ENCODE data around the gene MEIKIN.
"Not testable (repeated sequence)": the region's sequence is repeated elsewhere in the genome, so short reads cannot be mapped to it uniquely, and the experiment has no call there.

MEIKIN gene

GRCh38 chr5:131928957-131929356 lies 16.5 kb downstream of the MEIKIN start:
- H3K27me3 Mint-ChIP-seq, result peaks cover 25% of the 10 kb centered on the region
- no peak overlapping the region for H3K27ac Mint-ChIP-seq (ENCODE audit: low read depth)
- DNase-seq (ENCODE audit: low spot score in 2 of 2), result no peak
- no peak for ATAC-seq (replicated peaks; ENCODE audit: extremely low read depth, poor library complexity, severe bottlenecking)
- H3K9me3 Mint-ChIP-seq, result peaks cover 28% of the 10 kb centered on the region
- no peaks in the 10 kb centered on the region for H3K4me1 Mint-ChIP-seq
- H3K4me3 Mint-ChIP-seq, result no peak overlapping the region
- no peaks in the 10 kb centered on the region for H3K36me3 Mint-ChIP-seq (ENCODE audit: insufficient read depth)

DNA sequence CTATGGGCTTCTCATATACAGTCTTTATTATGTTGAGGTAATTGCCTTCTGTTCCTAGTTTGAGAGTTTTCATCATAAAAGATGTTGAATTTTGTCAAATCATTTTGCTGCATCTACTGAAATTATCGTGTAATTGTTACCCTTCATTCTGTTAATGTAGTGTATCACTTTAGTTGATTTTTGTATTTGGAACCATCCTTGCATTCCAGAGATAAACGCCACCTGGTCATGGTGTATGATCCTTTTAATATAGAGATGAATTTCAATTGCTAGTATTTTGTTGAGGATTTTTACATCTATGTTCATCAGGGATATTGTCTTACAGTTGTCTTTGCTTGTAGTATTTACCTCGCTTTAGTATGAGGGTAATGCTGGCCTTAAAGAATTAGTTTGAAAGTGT lies 19.3 kb downstream of the MEIKIN start:
- Mint-ChIP-seq H3K4me1 (no peaks in the 10 kb centered on the region), H3K9me3 (peaks cover 28% of the 10 kb centered on the region), H3K27ac (ENCODE audit: low read depth) (no peak overlapping the region), H3K27me3 (peaks cover 25% of the 10 kb centered on the region), H3K36me3 (ENCODE audit: insufficient read depth) (no peaks in the 10 kb centered on the region), H3K4me3 (no peak overlapping the region)
- ATAC-seq (replicated peaks; ENCODE audit: extremely low read depth, poor library complexity, severe bottlenecking) (no peak), DNase-seq (ENCODE audit: low spot score in 2 of 2) (no peak)

DNA sequence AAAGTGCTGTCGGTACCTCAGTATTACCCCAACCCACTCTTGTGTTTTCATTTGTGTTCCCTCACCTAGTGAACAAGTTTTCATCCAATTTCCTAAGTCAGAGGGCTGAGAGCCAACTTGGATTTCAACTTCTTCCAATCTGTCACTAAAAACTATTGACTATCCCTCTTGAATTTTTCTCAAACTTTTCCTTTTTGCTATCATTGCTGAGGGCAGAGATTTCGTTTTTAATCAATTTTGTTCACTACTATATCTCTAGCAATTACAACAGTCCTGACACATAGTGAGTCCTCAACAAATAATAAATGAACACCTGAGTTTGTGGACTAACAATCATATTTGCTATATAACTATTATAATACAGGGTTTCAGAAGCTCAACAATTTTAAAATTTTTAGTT lies 29.0 kb downstream of the MEIKIN start:
- Mint-ChIP-seq H3K4me3 (no peak overlapping the region), H3K36me3 (ENCODE audit: insufficient read depth) (peaks cover 1% of the 10 kb centered on the region), H3K9me3 (peaks cover 4% of the 10 kb centered on the region), H3K4me1 (no peaks in the 10 kb centered on the region), H3K27me3 (no peaks in the 10 kb centered on the region), H3K27ac (ENCODE audit: low read depth) (no peak overlapping the region)
- ATAC-seq (replicated peaks; ENCODE audit: extremely low read depth, poor library complexity, severe bottlenecking), result no peak
- DNase-seq (ENCODE audit: low spot score in 2 of 2), result no peak

- Mint-ChIP-seq H3K27ac (ENCODE audit: low read depth) (no peak overlapping the region), H3K36me3 (ENCODE audit: insufficient read depth) (no peaks in the 10 kb centered on the region), H3K4me1 (no peaks in the 10 kb centered on the region), H3K9me3 (peaks cover 2% of the 10 kb centered on the region), H3K4me3 (no peak overlapping the region), H3K27me3 (no peaks in the 10 kb centered on the region)
- no peak for DNase-seq (ENCODE audit: low spot score in 2 of 2)
- ATAC-seq (replicated peaks; ENCODE audit: extremely low read depth, poor library complexity, severe bottlenecking), result no peak
These were observed 31.0 kb downstream of the MEIKIN start for GRCh38 chr5:131914472-131914871.

DNA sequence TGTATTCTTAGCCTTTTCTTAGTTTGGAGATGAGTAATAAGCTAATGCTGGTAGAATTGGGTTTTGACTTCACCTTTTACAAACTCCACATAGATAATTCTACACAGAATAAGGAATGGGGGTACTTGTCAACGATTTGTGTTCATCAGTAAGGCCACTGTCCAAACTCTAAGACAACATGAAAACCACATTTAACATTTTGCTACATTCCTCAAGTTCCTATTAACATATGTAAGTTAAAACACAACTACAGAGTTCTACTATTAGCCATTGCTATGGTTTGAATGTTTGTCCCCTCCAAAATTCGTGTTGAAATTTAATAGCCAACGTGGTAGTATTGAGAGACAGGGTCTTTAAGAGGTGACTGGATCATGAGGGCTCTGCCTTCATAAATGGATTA lies 31.9 kb downstream of the MEIKIN start:
- H3K27ac Mint-ChIP-seq (ENCODE audit: low read depth), result no peak overlapping the region
- no peak for ATAC-seq (replicated peaks; ENCODE audit: extremely low read depth, poor library complexity, severe bottlenecking)
- no peaks in the 10 kb centered on the region for H3K9me3 Mint-ChIP-seq

DNA sequence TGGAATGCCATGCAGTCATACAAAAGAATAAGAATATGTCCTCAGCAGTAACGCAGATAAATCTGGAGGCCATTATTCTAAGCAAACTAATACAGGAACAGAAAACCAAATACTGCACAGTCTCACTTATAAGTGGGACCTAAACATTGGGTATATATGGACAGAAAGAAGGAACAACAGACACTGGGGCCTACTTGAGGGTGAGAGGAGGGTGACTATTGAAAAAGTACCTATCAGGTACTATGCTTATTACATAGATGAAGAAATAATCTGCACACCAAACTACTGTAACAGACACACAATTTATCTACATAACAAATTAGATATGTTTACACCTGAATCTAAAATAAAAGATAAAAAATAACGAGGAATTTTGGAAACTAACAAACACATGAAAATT lies 38.8 kb downstream of the MEIKIN start:
- Mint-ChIP-seq H3K27ac (ENCODE audit: low read depth) (no peak overlapping the region), H3K27me3 (peaks cover 7% of the 10 kb centered on the region), H3K4me1 (peaks cover 14% of the 10 kb centered on the region), H3K9me3 (peaks cover 30% of the 10 kb centered on the region), H3K36me3 (ENCODE audit: insufficient read depth) (no peaks in the 10 kb centered on the region), H3K4me3 (no peak overlapping the region)
- DNase-seq (ENCODE audit: low spot score in 2 of 2) (no peak), ATAC-seq (replicated peaks; ENCODE audit: extremely low read depth, poor library complexity, severe bottlenecking) (no peak)

More for the DNA sequence above, 31.9 kb downstream of the MEIKIN start:
- Mint-ChIP-seq H3K36me3 (ENCODE audit: insufficient read depth) (no peaks in the 10 kb centered on the region), H3K4me1 (no peaks in the 10 kb centered on the region), H3K27me3 (no peaks in the 10 kb centered on the region), H3K4me3 (no peak overlapping the region)
- DNase-seq (ENCODE audit: low spot score in 2 of 2), result no peak

- DNase-seq (ENCODE audit: low spot score in 2 of 2); H3K36me3 Mint-ChIP-seq (ENCODE audit: insufficient read depth): not testable (repeated sequence)
- H3K27me3 Mint-ChIP-seq, result peaks cover 17% of the 10 kb centered on the region
- peak overlapping the region; percentile 47 for H3K4me3 Mint-ChIP-seq
- peak; percentile 52 for ATAC-seq (replicated peaks; ENCODE audit: extremely low read depth, poor library complexity, severe bottlenecking)
- peaks cover 18% of the 10 kb centered on the region for H3K4me1 Mint-ChIP-seq
- H3K27ac Mint-ChIP-seq (ENCODE audit: low read depth), result peak overlapping the region; percentile 29
- peaks cover 36% of the 10 kb centered on the region for H3K9me3 Mint-ChIP-seq
These were observed 43.2 kb downstream of the MEIKIN start for GRCh38 chr5:131902266-131902665.

DNA sequence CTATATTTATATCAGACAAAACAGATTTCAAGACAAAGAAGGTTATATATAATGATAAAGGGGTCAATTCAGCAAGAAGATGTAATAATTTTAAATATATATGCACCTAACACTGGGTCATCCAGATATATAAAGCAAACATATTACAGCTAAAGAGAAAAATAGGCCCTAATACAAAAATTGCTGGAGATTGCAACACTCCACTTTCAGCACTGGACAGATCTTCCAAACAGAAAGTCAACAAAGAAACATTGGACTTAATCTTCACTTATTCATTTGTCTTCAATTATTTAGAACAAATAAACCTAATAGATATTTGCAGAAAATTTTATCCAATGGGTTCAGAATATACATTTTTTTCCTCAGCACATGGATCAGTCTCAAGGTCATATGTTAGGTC lies 45.8 kb downstream of the MEIKIN start:
- Mint-ChIP-seq H3K4me3 (no peak overlapping the region), H3K9me3 (peaks cover 32% of the 10 kb centered on the region), H3K27ac (ENCODE audit: low read depth) (no peak overlapping the region), H3K27me3 (peaks cover 36% of the 10 kb centered on the region), H3K4me1 (peaks cover 18% of the 10 kb centered on the region), H3K36me3 (ENCODE audit: insufficient read depth) (no peaks in the 10 kb centered on the region)
- DNase-seq (ENCODE audit: low spot score in 2 of 2) (no peak), ATAC-seq (replicated peaks; ENCODE audit: extremely low read depth, poor library complexity, severe bottlenecking) (no peak)

- no peak for DNase-seq (ENCODE audit: low spot score in 2 of 2)
- Mint-ChIP-seq H3K27ac (ENCODE audit: low read depth) (no peak overlapping the region), H3K36me3 (ENCODE audit: insufficient read depth) (peaks cover 4% of the 10 kb centered on the region), H3K9me3 (peaks cover 5% of the 10 kb centered on the region), H3K27me3 (no peaks in the 10 kb centered on the region), H3K4me1 (no peaks in the 10 kb centered on the region), H3K4me3 (no peak overlapping the region)
- ATAC-seq (replicated peaks; ENCODE audit: extremely low read depth, poor library complexity, severe bottlenecking), result no peak
These were observed 61.5 kb downstream of the MEIKIN start for GRCh38 chr5:131883984-131884383.

DNA sequence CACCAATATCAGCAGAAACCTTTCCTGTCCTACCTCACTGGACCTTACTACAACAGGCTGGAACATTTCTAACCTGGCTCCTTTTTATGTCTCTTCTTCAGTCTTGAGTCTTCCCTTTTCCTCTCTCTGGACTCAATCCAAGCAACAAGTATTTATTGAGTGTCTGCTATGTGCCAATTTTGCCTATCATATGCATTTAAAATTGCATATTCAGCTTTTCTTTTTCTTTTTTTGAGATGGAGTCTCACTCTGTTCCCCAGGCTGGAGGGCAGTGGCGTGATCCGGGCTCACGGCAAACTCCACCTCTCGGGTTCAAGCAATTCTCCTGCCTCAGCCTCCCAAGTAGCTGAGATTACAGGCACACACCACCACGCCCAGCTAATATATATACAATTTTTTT lies 65.8 kb downstream of the MEIKIN start:
- Mint-ChIP-seq H3K9me3 (no peaks in the 10 kb centered on the region), H3K27me3 (no peaks in the 10 kb centered on the region), H3K36me3 (ENCODE audit: insufficient read depth) (no peaks in the 10 kb centered on the region), H3K4me3 (no peak overlapping the region), H3K27ac (ENCODE audit: low read depth) (no peak overlapping the region), H3K4me1 (no peaks in the 10 kb centered on the region)
- ATAC-seq (replicated peaks; ENCODE audit: extremely low read depth, poor library complexity, severe bottlenecking) (no peak), DNase-seq (ENCODE audit: low spot score in 2 of 2) (no peak)

GRCh38 chr5:131877873-131878272 lies 67.6 kb downstream of the MEIKIN start:
- DNase-seq (ENCODE audit: low spot score in 2 of 2), result no peak
- Mint-ChIP-seq H3K9me3 (no peaks in the 10 kb centered on the region), H3K27ac (ENCODE audit: low read depth) (no peak overlapping the region), H3K4me1 (no peaks in the 10 kb centered on the region), H3K36me3 (ENCODE audit: insufficient read depth) (no peaks in the 10 kb centered on the region), H3K27me3 (peaks cover 13% of the 10 kb centered on the region), H3K4me3 (no peak overlapping the region)
- ATAC-seq (replicated peaks; ENCODE audit: extremely low read depth, poor library complexity, severe bottlenecking), result no peak

DNA sequence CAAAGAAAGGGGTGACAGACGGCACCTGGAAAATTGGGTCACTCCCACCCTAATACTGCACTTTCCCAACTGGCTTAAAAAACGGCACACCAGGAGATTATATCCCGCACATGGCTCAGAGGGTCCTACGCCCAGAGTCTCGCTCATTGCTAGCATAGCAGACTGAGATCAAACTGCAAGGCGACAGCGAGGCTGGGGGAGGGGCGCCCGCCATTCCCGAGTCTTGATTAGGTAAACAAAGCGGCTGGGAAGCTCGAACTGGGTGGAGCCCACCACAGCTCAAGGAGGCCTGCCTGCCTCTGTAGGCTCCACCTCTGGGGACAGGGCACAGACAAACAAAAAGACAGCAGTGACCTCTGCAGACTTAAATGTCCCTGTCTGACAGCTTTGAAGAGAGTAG lies 74.2 kb downstream of the MEIKIN start:
- not testable (repeated sequence) for ATAC-seq (replicated peaks; ENCODE audit: extremely low read depth, poor library complexity, severe bottlenecking); H3K27ac Mint-ChIP-seq (ENCODE audit: low read depth); DNase-seq (ENCODE audit: low spot score in 2 of 2); H3K4me3 Mint-ChIP-seq; H3K36me3 Mint-ChIP-seq (ENCODE audit: insufficient read depth); H3K4me1 Mint-ChIP-seq
- H3K9me3 Mint-ChIP-seq, result peaks cover 14% of the 10 kb centered on the region
- peaks cover 26% of the 10 kb centered on the region for H3K27me3 Mint-ChIP-seq

DNA sequence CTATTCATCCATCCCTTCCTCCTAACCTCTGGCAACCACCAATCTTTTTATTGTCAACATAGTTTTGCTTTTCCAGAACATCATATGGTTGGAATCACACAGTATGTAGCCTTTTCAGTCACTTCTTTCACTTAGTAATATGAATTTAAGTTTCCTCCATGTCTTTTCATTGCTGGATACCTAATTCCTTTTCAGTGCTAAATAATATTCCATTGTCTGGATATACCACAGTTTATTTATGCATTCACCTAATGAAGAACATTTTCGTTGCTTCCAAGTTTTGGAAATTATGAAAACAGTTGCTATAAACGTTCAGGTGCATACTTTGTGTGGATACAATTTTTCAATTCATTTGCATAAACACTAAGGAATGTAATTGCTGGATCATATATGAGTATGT lies 77.9 kb downstream of the MEIKIN start:
- H3K27me3 Mint-ChIP-seq, result peaks cover 13% of the 10 kb centered on the region
- no peak for ATAC-seq (replicated peaks; ENCODE audit: extremely low read depth, poor library complexity, severe bottlenecking)
- peaks cover 30% of the 10 kb centered on the region for H3K9me3 Mint-ChIP-seq
- no peak for DNase-seq (ENCODE audit: low spot score in 2 of 2)
- H3K4me1 Mint-ChIP-seq, result no peaks in the 10 kb centered on the region
- no peak overlapping the region for H3K4me3 Mint-ChIP-seq
- no peak overlapping the region for H3K27ac Mint-ChIP-seq (ENCODE audit: low read depth)
- no peaks in the 10 kb centered on the region for H3K36me3 Mint-ChIP-seq (ENCODE audit: insufficient read depth)

GRCh38 chr5:131863700-131864099 lies 81.8 kb downstream of the MEIKIN start:
- Mint-ChIP-seq H3K9me3 (peaks cover 22% of the 10 kb centered on the region), H3K4me1 (no peaks in the 10 kb centered on the region), H3K36me3 (ENCODE audit: insufficient read depth) (peaks cover 2% of the 10 kb centered on the region), H3K27me3 (no peaks in the 10 kb centered on the region), H3K4me3 (no peak overlapping the region), H3K27ac (ENCODE audit: low read depth) (no peak overlapping the region)
- ATAC-seq (replicated peaks; ENCODE audit: extremely low read depth, poor library complexity, severe bottlenecking), result no peak
- no peak for DNase-seq (ENCODE audit: low spot score in 2 of 2)
